ENCODE results near the gene C16orf95.
"Not testable (repeated sequence)": the region's sequence is repeated elsewhere in the genome, so short reads cannot be mapped to it uniquely, and the experiment has no call there.

The C16orf95 gene, protein sequence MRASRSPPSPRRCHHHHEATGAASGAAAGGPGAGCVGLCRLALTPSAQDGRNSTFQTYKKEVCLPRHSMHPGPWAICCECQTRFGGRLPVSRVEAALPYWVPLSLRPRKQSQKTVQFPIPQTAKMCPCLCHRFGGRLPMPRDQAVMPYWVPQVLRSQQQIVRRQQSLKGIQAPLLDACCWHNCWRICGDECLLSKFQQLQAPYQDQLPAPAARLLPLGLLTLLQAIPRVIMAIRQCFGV

DNA sequence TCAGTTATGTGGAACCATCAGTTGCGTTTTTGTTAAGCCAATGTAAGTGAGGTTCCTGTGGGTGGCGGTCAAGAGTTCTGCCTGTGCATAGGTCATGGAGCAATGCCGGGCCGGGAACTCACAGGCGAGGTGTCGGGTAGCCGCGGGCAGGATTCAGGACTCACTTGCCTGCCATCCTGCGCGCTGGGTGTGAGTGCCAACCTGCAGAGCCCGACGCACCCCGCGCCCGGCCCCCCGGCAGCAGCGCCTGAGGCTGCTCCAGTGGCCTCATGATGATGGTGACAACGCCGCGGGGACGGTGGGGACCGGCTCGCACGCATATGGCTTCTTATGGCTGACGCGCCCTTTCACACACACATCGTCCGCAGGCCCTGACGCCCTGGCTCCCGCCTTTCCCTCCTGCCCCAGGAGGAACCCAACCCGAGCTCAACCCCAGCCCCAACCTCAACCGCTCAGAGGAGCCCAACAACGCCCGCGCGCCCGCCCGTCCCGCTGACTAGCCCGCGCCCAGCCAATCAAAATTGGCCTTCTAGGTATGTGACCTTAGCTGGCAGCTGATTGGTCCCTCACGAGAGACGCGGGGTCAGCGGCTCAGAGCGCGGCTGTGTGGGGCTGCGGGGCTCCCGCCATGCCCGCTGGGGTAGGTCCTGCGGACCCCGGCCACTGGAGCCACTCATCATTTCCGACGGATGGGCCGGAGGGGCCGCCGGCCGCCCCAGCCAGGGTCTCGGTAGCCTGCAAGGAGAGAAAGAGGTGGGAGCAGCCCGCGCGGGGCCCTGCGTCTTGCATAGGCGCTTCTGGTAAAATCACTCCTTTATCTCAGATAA lies at the start of gene C16orf95:
Gene C16orf95 (minus strand): TSS at position 470 of the 827 bp plus-strand sequence. CDS start 150 bp downstream, at position 320.
- peak; percentile 94 for DNase-seq (ENCODE audit: low read depth)

DNA sequence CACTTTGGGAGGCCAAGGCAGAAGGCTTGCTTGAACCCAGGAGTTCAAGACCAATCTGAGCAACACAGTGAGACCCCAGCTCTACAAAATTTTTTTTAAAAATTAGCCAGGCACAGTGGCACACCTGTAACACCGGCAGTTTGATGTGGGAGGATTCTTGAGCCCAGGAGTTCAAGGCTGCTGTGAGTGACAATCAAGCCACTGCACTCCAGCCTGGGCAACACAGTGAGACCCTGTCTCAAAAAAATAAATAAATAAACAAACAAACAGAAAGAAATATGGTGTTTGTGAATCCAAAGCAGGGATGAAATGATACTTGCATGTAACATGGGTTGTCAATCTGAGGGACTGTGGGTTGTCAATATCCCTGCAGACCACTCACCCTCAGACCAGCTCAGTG lies 49.7 kb upstream of the C16orf95 start:
- no peak for DNase-seq (ENCODE audit: low read depth)

DNA sequence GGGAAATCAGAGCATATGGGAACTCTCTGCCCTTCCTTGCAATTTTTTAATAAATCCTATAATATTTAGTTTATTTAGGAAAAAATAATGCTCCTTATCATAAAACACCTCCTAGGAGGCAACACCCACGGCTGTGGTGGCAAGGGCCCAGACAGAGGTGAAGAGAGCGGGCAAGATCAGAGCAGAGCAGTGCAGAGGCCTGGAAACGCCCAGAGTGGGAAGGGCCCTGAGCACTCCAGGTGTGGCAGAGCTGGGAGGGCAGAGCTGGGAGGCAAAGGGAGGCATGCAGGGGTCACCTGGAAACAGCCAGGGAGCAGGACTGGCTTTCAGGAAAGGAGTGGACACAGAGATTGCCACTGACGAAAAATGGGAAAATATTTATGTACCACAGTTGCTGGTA lies 49.1 kb upstream of the C16orf95 start:
- DNase-seq (ENCODE audit: low read depth): no peak

DNA sequence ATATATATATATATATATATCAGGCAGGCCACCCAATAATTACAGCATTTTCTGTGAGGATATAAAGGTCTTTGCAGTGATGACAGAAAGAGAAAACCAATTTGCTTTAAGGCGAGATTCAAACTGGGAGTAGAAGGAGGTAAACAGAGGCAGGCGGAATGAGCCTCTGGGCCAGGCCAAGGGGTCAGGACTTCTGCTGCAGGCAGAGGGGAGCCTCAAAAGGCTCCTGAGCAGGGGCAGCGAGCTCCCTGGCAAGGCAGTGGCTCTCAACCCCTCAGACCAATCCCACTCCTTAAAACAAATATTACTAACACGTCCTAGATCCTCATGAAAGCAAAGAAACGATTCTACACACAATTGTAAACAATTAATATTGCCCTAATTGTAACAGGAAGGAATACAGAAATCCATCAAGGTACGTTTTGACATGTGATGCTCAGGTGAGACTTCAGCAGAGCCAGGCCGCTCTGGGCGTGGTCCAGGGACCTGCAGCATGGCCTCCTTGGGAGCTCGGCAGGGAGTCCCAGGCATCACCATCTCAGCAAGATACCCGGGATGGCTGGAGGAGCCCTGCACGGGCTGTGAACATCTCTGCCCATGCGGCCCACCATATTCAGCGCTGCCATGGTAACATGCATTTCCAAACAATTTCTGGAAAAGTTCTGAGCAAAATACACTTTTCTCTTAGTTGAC lies 48.0 kb upstream of the C16orf95 start:
- DNase-seq (ENCODE audit: low read depth): no peak

DNA sequence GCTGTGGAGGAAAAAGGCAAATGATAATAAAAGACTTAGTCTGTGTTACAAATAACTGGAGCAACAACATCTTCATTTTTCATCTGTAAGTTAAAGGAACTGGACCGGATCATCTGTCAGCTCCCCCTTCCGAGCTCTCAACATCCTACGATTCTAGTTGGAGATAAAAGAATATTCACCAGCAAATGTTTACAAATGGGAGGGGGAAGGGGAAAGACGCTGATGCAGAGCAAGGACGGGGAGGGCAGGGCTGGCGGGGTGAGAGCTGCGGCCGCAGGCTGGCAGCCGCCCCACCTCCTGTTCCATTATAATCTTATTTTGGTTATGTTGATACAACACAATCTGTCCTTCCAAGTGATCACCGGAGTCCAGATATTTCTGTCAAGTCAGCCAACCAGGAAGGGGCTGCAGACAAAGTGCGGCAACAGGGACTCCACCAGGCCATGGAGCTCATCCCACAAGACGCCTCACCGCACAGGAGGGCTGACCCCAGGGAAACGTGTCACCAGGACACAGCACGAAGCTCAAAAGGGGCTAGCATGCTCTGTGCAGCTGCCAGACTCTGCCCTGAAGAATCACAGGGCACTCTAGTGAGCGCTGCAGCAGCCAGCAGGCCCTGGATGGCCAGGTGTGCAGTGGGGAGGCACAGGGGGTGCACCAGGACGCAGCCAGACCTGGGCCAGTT lies 46.7 kb upstream of the C16orf95 start:
- no peak for DNase-seq (ENCODE audit: low read depth)

DNA sequence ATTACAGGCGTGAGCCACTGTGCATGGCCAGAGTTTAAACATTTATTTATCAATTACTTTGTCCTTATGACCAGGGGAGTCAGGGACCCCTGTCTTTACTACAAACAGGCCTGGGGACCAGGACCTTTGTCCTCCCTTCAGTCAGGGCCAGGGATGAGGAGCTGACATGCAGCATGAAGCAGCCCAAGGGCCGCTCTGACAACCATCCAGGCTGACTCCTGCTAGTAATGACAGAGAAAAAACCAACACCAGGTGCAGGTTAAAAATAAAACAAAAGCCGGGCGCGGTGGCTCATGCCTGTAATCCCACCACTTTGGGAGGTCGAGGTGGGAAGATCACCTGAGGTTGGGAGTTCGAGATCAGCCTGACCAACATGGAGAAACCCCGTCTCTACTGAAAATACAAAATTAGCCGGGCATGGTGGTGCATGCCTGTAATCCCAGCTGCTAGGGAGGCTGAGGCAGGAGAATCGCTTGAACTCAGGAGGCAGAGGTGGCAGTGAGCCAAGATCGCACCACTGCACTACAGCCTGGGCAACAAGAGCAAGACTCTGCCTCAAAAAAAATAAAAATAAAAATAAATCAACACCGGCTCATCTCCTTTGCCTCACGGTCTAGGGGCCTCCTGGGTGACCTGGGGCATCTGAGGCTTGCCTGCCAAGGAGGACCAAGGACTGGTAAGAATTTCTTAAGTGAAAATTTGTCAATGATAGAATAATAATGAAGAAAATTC lies 45.8 kb upstream of the C16orf95 start:
- not testable (repeated sequence) for DNase-seq (ENCODE audit: low read depth)

DNA sequence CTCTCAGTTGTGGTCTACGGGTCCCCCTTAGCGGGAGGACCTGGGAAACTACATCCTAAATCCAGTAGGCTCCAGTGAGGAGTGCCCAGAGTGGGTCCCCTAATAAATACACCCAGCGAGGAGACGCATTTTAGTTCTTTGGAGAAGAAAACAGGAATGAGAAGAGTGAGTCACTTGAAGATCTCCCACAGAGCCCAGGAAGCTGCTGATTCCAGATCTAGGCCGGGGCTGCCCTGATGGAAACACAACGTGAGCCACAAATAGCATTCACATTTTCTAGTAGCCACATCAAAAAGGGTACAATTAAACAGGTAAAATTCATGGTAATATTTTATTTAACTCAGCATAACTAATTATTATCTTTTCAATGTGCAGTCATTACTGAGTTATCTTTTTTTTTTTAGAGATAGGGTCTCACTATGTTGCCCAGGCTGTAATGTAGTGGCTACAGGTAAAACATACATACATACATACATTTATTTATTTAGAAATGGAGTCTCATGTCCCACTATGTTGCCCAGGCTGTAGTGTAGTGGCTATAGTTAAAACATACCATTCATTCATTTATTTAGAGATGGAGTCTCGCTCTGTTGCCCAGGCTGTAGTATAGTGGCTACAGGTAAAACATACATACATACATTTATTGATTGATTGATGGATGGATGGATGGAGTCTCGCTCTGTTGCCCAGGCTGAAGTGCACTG lies 44.9 kb upstream of the C16orf95 start:
- no peak for DNase-seq (ENCODE audit: low read depth)

DNA sequence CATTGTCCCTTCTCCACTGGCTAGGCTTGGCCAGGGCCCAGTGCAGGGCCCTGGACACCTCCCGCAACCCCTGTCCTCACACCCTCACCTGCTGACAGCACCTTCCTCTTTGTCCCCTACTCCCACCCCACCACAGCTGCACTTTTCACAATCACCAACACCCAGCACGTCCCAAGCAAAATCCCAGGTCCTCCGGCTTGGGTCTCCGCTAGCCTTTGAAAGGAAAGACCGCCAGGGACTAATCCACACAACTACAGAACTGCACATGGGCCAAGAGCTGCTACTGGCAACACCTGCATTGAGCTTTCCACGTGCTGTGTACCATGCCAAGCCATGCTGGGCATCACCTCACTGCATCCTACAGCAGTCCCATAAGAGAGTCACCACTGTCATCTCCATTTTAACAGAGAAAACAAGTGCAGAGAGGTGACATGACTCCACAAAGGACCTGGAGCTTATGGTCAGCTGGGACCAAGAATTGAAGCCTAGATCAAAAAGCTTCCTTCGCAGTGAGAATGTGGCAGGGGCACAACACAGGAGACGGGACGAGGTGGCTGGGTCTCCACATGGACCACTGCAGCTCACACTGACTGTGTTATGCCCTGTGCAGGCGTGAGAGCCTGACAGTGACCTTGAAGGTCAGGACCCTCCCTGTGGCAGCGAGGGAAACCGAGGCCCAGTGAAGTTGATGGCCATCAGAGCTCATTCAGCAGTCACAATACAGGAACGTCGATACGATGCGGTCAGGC lies 43.8 kb upstream of the C16orf95 start:
- DNase-seq (ENCODE audit: low read depth): no peak

DNA sequence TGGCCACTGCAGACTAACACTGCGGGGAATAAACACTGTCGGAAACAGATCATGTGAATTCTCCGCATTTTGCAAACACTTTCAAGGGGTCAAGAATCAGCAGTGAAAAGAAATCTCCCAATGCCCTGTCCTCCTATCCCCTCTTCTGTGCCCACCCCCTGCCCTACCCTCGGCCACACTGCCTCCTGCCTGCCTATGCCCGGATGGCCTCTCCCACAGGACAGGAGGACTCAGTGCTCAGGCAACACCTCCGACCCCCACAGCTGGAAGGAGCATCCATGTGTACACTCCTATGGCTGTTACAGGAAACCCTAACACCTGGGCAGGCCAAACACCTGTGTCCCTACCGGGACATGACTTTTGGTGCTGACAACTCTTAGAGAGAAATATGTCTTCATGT lies 41.9 kb upstream of the C16orf95 start:
- DNase-seq (ENCODE audit: low read depth): no peak

DNA sequence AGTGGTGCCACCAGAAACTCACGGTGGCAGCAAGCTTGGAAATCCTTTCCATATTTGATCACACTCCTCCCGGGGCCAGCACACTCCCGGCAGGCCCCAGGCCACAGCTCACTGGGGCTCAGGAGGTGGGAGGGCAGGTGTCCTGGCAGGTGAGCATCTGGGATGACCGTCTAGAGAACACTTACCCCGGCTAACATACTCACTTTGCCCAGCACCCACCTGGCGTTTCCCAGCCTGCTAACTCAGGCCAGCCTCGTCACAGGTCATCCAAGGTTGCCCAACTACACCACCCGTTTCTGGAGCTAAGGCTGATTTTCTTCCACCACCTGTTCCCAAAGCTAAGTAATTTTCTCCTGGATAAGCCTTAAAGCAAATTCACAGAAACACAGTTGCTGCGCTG lies 41.5 kb upstream of the C16orf95 start:
- no peak for DNase-seq (ENCODE audit: low read depth)

DNA sequence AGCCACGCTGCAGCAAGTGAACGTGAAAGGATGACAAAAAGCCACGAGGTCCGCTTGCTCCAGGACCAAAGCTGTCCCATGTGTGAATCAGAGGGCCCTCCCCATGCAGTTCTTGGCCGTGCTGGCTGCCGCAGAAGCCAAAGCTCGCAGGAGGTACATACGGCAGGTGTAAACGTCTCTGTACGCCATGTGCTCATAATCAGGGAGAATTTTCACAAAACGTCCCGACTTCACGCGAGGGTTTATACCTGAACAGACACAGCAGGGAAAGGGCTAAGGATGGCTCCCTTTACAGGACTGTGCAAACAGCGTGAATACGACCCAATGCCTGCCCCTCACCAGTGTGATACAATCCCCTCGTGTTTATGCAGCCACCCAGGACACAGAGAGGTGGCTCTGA lies 41.1 kb upstream of the C16orf95 start:
- no peak for DNase-seq (ENCODE audit: low read depth)

DNA sequence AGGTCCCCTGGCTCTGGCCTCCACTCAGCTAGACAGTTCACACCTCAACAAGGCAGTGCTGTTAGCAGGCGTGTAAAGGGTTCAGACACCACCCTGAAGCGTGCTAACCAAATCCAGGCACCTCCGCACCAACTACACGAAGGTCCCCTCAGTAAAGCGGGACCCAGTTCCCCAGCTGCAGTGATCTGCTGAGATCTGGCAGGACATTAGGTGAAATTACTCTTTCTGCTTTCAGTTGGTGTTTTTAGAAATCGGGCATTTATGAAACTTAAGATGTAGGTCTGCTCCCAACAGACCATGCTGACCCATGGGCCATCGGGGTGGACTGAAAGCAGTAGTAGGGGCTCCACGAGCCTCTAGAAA lies 39.3 kb upstream of the C16orf95 start:
- no peak for DNase-seq (ENCODE audit: low read depth)

DNA sequence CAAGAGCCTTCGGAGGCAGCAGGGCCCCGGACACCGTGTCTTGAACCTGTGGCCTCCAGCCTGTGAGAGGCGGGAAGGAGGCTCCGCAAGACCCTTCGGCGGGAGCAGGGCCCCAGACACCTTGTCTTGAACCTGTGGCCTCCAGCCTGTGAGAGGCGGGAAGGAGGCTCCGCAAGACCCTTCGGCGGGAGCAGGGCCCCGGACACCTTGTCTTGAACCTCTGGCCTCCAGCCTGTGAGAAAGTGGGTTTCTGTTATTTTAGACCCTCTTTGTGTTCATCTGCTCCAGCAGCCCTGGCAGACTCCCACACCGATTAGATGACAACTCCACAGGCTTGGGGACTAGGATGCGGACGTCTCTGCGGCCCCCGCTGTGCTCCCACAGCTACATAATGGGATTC lies 36.4 kb upstream of the C16orf95 start:
- DNase-seq (ENCODE audit: low read depth): no peak

DNA sequence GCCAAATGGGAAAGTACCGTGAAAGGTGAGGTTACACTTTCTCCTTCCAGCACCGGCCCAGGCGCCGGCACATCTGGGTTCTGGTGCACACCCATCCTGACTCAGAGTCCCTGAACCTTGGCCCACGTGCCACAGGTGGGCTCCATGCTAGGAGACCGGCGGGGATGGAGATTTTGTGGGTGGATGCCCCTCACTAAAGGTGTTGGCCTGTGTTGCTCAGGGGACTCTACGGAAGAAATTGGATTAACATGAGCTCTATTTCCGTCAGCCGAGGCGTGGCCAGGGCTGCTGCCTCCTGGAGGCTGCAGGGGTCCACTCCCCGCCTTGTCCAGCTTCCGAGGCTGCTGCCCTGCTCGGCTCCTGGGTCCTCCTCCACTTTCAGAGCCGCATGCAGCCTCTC lies 35.6 kb upstream of the C16orf95 start:
- no peak for DNase-seq (ENCODE audit: low read depth)

DNA sequence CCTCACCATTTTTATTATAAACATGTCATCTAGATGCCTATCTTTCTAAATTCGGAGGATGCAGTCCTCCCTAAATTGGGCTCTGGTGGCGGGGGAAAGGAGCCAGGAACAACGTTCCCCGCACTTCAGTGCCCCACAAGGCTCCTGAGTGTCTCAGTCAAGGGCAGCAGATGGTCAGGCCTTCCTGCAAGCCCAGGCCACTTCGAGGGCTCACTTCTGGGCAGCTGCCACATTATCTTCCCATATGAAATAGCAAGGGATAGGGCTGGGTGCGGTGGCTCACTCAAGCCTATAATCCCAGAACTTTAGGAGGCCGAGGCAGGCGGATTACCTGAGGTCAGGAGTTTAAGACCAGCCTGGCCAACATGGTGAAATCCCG lies 34.1 kb upstream of the C16orf95 start:
- no peak for DNase-seq (ENCODE audit: low read depth)

DNA sequence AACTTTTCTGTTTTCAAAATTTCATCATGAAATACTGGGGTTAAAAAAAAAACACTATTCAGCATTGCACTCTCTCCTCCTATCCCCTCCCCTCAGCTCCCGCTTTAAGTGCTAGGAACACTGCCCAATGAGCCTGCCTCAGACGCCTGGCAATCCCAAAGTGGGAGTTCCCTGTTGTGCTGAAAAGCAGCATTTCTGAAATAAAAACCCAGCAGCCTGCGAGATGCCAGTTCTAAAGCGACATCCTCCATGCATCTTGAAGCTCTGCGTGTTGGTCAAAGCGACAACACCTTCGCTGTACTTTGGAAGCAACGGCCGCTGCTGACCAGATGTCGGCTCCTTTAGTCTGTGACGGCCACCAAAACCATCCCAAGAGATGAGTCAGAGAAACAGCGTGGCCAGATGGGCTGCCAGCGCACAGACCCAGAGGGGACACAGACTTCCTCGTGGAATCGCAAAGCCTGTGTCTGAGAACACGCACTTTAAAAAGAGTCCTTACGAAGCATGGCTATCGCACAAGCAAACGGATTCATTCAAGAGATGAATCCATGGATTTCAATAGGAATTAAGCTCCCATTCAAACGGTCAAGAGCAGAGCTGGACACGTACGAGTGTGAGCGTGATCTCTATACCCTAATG lies 33.6 kb upstream of the C16orf95 start:
- no peak for DNase-seq (ENCODE audit: low read depth)

DNA sequence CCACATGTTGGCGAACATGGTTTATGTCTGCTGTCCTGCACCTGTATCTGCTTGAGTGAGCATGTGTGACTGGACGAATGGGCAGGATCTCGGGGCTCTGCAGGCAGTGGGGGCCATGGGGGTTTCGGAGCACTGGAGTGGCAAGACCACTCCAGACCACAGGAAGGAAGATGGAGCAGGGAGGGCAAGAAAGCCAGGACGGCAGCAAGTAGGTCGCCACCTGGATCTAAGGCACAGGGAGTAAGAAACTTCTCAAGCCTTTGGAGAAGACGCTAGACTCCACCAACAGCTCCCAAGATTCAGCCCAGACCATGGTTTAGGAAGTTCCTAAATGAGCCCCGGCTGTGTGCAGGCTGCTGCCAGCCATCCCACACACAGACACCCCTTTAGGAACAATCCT lies 32.8 kb upstream of the C16orf95 start:
- no peak for DNase-seq (ENCODE audit: low read depth)

DNA sequence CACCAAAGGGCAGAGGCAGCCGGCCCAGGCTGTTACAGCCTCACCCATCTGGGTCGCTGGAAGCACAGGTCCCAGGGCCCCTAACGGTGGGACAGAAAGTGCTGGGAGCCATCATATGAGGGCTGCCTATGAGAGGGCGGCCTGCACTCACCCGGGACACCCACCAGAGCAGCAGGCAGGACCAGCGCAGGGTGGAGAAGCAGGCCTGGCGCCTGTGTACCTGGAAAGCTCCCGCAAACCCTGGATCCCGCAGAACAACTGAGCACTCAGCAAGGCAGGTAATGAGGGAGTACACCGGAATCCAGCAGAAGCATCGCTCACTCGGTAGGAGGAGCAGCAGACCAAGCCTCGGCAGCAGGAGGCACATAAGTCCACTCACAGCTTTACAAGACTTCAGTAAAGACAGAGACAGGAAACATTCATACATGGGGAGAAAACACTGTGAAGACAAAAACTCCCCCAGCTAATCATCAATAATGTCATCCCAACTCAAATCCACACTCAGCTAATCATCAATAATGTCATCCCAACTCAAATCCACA lies 31.5 kb upstream of the C16orf95 start:
- no peak for DNase-seq (ENCODE audit: low read depth)

DNA sequence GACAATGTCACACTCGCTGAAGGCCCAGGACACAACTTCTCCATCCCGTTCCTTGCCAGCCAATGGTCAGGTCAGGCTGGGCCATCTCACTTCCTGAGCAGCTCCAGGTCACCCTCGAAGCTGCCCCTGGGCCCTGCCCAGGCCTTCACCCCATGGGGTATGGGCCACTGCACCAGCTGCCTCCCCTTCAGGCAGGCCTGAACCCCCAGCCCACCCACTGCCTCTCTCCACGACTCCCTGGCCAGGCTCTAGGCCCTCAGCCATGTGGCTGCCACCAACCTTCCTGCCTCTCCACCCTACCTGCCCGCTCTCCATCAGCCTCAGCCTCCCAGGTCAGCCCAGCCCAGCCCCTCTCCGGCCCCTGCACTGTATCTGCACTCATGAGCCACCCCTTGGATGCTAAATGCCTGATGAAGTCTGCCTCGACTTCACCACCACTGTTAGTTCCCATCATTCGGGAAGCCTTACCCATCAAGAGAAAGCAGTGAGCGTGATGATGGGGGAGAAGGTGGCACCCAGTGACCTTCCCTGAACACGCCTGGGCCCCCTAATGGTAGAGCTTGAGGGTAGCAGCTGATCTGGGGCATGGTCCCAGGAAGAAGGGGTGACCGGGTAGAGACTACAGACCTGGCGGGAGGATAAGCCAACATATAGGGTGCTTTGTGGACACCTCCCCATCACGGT lies 30.9 kb upstream of the C16orf95 start:
- DNase-seq (ENCODE audit: low read depth): no peak
